PFSK-1 (cell line): ENCODE measurements around the gene ABCB9.

Experiments
- FOXP2 ChIP-seq: optimal IDR thresholded peaks from 2 replicates; pipeline ENCODE3; 2011; ENCODE audit warnings: borderline replicate concordance, control low read depth, inconsistent platforms; ENCODE audit not compliant: insufficient read depth; ENCODE audit errors: extremely low read length, extremely low read depth
- POLR2AphosphoS5 ChIP-seq: IDR thresholded peaks from 2 replicates; pipeline ENCODE4 v1.6.1; 2012; ENCODE audit warnings: low read depth, mild to moderate bottlenecking, control low read depth, low read length, moderate library complexity
- SIN3A ChIP-seq: IDR thresholded peaks from 2 replicates; pipeline ENCODE4 v1.6.1; 2012; ENCODE audit warnings: mild to moderate bottlenecking, low read length, moderate library complexity, borderline replicate concordance; ENCODE audit not compliant: insufficient read depth
- TAF1 ChIP-seq: IDR thresholded peaks from 2 replicates; pipeline ENCODE4 v1.6.1; 2012; ENCODE audit warnings: low read length, control low read depth, borderline replicate concordance; ENCODE audit not compliant: insufficient read depth
- TF ChIP-seq, protein P1 (sequence below), 2 experiments: IDR thresholded peaks; 2 replicates each; pipeline versions ENCODE4 v1.6.1 to v1.8.0; 2011 to 2012; ENCODE audit warnings: low read depth in 2 of 2, low read length in 2 of 2, control low read depth in 1 of 2, inconsistent platforms in 1 of 2, mild to moderate bottlenecking in 1 of 2, moderate library complexity in 1 of 2; ENCODE audit not compliant: insufficient read depth in 1 of 2

DNA sequence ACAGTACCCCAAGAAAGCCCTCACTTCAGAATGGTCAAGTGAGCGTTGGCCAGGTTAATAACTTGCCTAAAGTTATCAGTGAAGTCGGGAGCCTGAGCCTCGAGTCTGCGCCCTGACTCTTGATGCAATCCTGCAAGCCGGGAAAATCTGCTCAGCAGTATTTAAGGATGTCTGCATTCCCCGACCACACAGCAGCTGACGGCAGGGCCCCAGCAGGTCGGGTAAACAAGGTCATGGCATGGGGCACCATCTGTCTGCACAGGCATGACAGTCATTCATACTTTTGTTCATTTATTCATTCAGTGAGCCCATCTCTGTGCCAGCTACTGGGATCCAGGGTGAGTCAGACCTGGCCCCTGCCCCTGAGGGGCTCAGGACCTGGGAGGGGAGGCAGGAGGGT lies 11.1 kb downstream of the ABCB9 start:
- TF ChIP-seq, protein P1, sequence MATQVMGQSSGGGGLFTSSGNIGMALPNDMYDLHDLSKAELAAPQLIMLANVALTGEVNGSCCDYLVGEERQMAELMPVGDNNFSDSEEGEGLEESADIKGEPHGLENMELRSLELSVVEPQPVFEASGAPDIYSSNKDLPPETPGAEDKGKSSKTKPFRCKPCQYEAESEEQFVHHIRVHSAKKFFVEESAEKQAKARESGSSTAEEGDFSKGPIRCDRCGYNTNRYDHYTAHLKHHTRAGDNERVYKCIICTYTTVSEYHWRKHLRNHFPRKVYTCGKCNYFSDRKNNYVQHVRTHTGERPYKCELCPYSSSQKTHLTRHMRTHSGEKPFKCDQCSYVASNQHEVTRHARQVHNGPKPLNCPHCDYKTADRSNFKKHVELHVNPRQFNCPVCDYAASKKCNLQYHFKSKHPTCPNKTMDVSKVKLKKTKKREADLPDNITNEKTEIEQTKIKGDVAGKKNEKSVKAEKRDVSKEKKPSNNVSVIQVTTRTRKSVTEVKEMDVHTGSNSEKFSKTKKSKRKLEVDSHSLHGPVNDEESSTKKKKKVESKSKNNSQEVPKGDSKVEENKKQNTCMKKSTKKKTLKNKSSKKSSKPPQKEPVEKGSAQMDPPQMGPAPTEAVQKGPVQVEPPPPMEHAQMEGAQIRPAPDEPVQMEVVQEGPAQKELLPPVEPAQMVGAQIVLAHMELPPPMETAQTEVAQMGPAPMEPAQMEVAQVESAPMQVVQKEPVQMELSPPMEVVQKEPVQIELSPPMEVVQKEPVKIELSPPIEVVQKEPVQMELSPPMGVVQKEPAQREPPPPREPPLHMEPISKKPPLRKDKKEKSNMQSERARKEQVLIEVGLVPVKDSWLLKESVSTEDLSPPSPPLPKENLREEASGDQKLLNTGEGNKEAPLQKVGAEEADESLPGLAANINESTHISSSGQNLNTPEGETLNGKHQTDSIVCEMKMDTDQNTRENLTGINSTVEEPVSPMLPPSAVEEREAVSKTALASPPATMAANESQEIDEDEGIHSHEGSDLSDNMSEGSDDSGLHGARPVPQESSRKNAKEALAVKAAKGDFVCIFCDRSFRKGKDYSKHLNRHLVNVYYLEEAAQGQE (IDR thresholded peaks at IDR 0.05; ENCODE audit: insufficient read depth in 1 of 2, low read depth in 2 of 2, low read length in 2 of 2), result no peak
- no peak for TF ChIP-seq POLR2AphosphoS5
- no peak for TF ChIP-seq TAF1
- TF ChIP-seq SIN3A, result no peak
- no peak for TF ChIP-seq FOXP2
